K562 (cell line): ENCODE data around the gene POMGNT1. TPM values are rescaled to one million over a fixed set of nuclear protein-coding genes. Genes with fewer than 3 reads are reported as not detected.

Source experiments
- BRD4 ChIP-seq: fragments of 200-600 bp; sonication (generic); IDR thresholded peaks from 2 replicates; pipeline ENCODE4 v1.6.1; 2017; ENCODE audit warnings: inconsistent platforms
- CBX2 ChIP-seq: fragments of 200-600 bp; sonication (generic); IDR thresholded peaks from one replicate; pipeline ENCODE4 v1.6.1; 2012; ENCODE audit warnings: mild to moderate bottlenecking, low read length, inconsistent platforms; ENCODE audit not compliant: insufficient read depth, poor library complexity, severe bottlenecking
- FOXA3 ChIP-seq, 2 experiments: fragments of 450-650 bp in 1 of 2; sonication (generic) in 1 of 2; formaldehyde crosslinking; IDR thresholded peaks in 1 of 2; conservative IDR thresholded peaks in 1 of 2; 2 replicates each; pipeline versions ENCODE4 v1.4.0 to v1.8.0; 2020 to 2022; ENCODE audit warnings: mild to moderate bottlenecking in 2 of 2, missing genetic modification reagents in 1 of 2
- HBP1 ChIP-seq: fragments of 450-650 bp; formaldehyde crosslinking; IDR thresholded peaks from 2 replicates; pipeline ENCODE4 v1.4.0; 2022; ENCODE audit warnings: missing genetic modification characterization
- HCFC1 ChIP-seq: IDR thresholded peaks from 2 replicates; pipeline ENCODE4 v1.6.1; 2012; ENCODE audit warnings: low read depth, low read length, improper control_type of control experiment
- MED1 ChIP-seq: sonication (generic); formaldehyde crosslinking; IDR thresholded peaks from 2 replicates; pipeline ENCODE4 v1.8.1; 2023; ENCODE audit warnings: missing genetic modification reagents, borderline replicate concordance
- MEF2A ChIP-seq: IDR thresholded peaks from 2 replicates; pipeline ENCODE4 v1.6.1; 2011; ENCODE audit warnings: low read depth, mild to moderate bottlenecking, low read length, moderate library complexity; ENCODE audit not compliant: control insufficient read depth
- MEIS2 ChIP-seq: fragments of 450-650 bp; IDR thresholded peaks from 2 replicates; pipeline ENCODE4 v1.6.1; 2014; ENCODE audit warnings: mild to moderate bottlenecking; ENCODE audit not compliant: partially characterized antibody
- PML ChIP-seq: IDR thresholded peaks from 2 replicates; pipeline ENCODE4 v1.6.1; 2012; ENCODE audit warnings: low read length, inconsistent platforms
- PYGO2 ChIP-seq: fragments of 450-650 bp; IDR thresholded peaks from 2 replicates; pipeline ENCODE4 v1.6.1; 2016; ENCODE audit warnings: mild to moderate bottlenecking, missing genetic modification characterization, moderate library complexity, missing compliant biosample characterization
- THRB ChIP-seq: fragments of 450-650 bp; formaldehyde crosslinking; conservative IDR thresholded peaks from 2 replicates; pipeline ENCODE4 v1.4.0; 2022; ENCODE audit warnings: mild to moderate bottlenecking, missing genetic modification characterization
- U2AF1 ChIP-seq: fragments of 200-400 bp; formaldehyde crosslinking; optimal IDR thresholded peaks from 2 replicates; pipeline ENCODE3; 2017; ENCODE audit warnings: mild to moderate bottlenecking, low read depth, low read length, moderate library complexity
- USF1 ChIP-seq: sonication (generic); formaldehyde crosslinking; IDR thresholded peaks from 2 replicates; pipeline ENCODE4 v1.9.0; 2022; ENCODE audit warnings: mild to moderate bottlenecking, missing genetic modification reagents
- ZBTB49 ChIP-seq: sonication (generic); formaldehyde crosslinking; IDR thresholded peaks from 2 replicates; pipeline ENCODE4 v1.8.0; 2022; ENCODE audit warnings: missing genetic modification reagents, mild to moderate bottlenecking, borderline replicate concordance
- ZNF395 ChIP-seq: fragments of 200-800 bp; sonication (Bioruptor generic); IDR thresholded peaks from 2 replicates; pipeline ENCODE4 v1.6.1; 2017; ENCODE audit warnings: missing genetic modification characterization, missing compliant biosample characterization
- polyA plus RNA-seq, 8 experiments: library from polyadenylated mRNA; depleted of rRNA in 4 of 8; stranded (reverse) in 5 of 8; unstranded in 3 of 8; fragments of >200 nt; fragmentation: Nextera tagmentation in 2 of 8; fragmentation: Illumina TruSeq in 1 of 8; extraction: Ambion mirVana in 2 of 8; extraction: Trizol in 1 of 8; gene quantifications; 2 replicates each; pipeline versions ENCODE4 v1.2.1 to v1.2.3, GENCODE V29; 2011 to 2014; ENCODE audit warnings: inconsistent platforms in 1 of 8, missing spikeins in 1 of 8
- total RNA-seq, 7 experiments: library from RNA; depleted of rRNA in 6 of 7; stranded (reverse); fragments of >200 nt in 6 of 7; fragmentation: Illumina TruSeq in 2 of 7; extraction: Trizol in 2 of 7; gene quantifications; 2 replicates each; pipeline versions ENCODE4 v1.2.1 to v1.2.3, GENCODE V29; 2011 to 2021; ENCODE audit warnings: low replicate concordance in 1 of 7

The POMGNT1 gene
- total and polyA plus RNA-seq, 9 of the 15 experiments (the other 6 are each of a cell fraction or from before 2014, with no cell fraction given) = 14.1 to 58.9 (median 37.8) TPM

- TF ChIP-seq CBX2 (no peak), U2AF1 (no peak), MEF2A (no peak), ZNF395 (no peak), BRD4 (no peak), FOXA3 (CRISPR knock-in tag; conservative IDR thresholded peaks at IDR 0.05 in 1 of 2, IDR thresholded peaks at IDR 0.05 in 1 of 2) (no peak), HBP1 (CRISPR knock-in tag) (no peak), USF1 (CRISPR knock-in tag) (no peak), PML (no peak), MED1 (CRISPR knock-in tag) (no peak), ZBTB49 (CRISPR knock-in tag) (no peak), PYGO2 (tag) (no peak), HCFC1 (no peak), MEIS2 (no peak), THRB (no peak)
Observed at GRCh38 chr1:46244656-46245371, 46.6 kb upstream of the POMGNT1 start (continued).
